Suppressor macrophage treated with lipopolysaccharide for 1 hour (primary cell): ENCODE measurements around the gene SSNA1.
"Not testable (repeated sequence)": the region's sequence is repeated elsewhere in the genome, so short reads cannot be mapped to it uniquely, and the experiment has no call there.

ENCODE experiments used
- DNase-seq, 3 donors: peaks; one replicate each; pipeline ENCODE4 v3.0.0-alpha.2; 2020 to 2022

SSNA1 gene

DNA sequence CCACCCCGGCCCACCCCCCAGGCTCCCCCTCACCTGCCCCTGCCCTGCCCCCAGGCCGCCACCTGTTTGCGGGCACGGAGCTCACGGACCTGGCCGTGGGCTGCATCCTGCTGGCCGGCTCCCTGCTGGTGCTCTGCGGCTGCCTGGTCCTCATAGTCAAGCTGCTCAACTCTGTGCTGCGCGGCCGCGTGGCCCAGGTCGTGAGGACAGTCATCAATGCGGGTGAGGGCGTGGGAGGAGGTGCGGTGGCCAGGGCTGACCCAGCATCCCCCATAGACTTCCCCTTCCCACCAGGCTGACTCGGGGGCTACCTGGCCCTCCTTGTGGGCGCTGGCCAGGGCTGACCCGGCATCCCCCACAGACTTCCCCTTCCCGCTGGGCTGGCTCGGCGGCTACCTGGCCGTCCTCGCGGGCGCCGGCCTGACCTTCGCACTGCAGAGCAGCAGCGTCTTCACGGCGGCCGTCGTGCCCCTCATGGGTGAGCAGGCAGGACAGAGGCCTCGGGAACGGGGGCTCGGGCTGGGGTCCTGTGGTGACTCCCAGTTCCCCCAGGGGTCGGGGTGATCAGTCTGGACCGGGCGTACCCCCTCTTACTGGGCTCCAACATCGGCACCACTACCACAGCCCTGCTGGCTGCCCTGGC, 45.7 kb downstream of the SSNA1 start:
- DNase-seq: no peak

DNA sequence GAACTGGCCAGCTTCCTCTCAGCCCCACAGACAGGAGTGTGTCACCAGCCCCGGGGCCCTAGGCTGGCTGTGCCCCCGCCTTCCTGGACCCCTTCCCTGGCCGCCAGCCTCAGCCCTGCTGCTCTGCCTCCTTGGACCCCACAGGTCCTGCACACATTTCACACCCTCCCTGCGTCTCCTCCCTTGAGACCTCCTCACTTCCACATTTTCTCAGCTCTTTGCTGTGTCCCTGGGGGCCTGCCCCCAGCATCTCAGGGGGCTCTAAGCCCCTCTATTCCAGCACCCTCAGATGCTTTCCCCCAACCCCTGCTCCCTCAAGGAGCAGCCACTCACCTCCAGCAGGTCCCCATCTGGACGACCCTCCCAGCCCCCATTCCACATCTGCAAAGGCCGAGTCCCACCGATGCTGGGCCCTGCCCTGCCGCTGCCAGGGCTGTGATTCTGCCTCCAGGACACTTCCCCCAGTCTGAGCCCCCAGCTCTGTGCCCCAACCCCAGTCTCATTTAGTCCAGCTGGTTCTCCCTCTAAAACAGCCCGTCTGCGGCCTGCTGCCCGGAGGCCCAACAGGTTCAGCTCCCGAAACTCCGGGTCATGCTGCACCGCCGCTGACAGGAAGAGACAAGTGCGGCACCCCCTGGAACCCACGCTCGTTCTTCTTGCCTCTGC, 46.4 kb downstream of the SSNA1 start:
- no peak for DNase-seq

DNA sequence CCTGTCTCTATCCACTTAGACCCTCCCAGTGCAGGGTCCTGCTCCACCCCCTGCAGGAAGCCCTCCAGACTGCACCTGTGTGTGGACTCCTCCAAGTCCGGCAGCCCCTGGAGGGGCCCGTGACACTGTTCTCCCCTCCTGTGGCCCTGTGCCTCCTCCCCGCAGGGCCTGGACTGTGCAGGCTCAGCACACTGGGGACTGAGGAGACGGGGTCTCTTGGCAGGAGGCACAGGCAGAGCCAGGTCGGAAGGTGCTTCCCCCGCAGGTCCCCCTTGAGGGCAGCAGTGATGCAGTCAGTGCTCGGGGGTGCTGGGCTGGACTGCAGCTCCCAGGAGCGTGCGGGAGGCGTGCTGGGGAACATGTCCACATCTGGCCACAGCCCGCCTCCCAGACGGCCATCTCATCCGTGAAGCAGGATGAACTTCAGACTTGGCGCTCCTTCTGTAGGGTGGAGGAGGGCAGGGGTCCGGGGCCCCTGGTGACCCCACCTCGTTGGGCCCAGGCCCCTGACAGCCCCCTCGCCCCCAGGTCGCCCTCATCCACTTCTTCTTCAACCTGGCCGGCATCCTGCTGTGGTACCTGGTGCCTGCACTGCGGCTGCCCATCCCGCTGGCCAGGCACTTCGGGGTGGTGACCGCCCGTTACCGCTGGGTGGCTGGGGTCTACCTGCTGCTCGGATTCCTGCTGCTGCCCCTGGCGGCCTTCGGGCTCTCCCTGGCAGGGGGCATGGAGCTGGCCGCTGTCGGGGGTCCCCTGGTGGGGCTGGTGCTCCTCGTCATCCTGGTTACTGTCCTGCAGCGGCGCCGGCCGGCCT, 47.2 kb downstream of the SSNA1 start:
- DNase-seq: no peak

DNA sequence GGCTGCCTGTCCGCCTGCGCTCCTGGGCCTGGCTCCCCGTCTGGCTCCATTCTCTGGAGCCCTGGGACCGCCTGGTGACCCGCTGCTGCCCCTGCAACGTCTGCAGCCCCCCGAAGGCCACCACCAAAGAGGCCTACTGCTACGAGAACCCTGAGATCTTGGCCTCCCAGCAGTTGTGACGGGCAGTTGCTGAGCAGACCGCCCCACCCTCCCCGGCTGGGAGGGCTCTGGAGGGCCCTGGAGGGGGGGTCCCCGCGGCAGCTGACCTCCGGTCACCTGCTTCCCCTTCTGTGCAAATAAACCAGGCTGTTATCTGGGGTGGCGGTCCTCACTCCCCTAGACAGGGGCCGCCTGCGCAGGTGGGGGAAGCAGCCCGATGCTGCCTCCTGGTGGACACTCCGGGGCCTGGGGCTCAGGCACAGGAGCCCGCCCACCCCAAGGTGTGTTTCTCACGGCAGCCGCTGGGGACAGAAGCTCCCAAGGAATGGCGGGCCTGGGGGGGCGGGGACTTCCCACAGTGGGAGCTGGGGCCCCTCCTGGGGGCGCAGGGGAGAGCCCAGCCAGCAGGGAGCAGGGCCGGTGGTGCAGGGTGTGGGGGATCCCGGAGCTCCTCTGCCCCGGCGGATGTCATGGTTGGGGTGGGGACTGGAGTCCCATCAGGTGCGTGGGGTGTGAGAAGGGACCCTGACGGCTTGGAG, 47.9 kb downstream of the SSNA1 start:
- DNase-seq: peak; percentile 86 to 94 (median 89)

DNA sequence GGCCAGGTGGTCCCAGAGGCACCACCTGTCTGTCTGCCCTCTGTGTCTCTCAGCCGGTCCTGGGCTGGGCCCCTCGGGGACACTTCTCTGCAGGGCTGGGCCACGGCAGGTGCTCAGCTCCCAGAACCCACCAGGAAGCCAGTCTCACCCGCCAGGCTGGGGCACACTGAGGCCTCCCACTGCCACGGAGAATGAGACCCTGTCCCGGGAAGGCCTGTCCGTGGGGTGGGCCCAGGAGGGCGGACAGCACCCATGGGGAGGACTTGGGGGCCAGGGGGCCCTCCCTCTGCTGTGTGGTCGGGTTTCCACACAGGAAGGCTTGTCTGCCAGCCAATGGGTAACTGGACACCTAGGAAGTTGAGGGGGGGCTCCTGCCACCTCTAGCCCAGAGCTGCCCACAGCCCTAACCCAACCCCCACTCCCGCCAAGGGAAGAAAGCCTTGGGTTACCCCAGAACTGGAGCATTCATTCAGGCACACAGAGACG, 48.5 kb downstream of the SSNA1 start:
- no peak for DNase-seq

- no peak for DNase-seq
Observed at GRCh38 chr9:137237759-137238726, 49.6 kb downstream of the SSNA1 start.

- DNase-seq: not testable (repeated sequence)
Observed at GRCh38 chr9:137239541-137240200, 51.2 kb downstream of the SSNA1 start.
